Stimulated activated CD8-positive, alpha-beta memory T cell treated with anti-CD3 and anti-CD28 coated beads, Interleukin-12 subunit alpha, Interleukin-12 subunit beta, amount 100 ng/mL, for 24 hours (primary cell): ENCODE results near the gene SLC25A22.
A peak's percentile ranks its signal among the peaks of the same experiment; 100 is the strongest.

Source experiments
- DNase-seq: peaks from one replicate; pipeline ENCODE4 v3.0.0-alpha.2; 2020; ENCODE audit errors: extremely low read depth

SLC25A22 gene

DNA sequence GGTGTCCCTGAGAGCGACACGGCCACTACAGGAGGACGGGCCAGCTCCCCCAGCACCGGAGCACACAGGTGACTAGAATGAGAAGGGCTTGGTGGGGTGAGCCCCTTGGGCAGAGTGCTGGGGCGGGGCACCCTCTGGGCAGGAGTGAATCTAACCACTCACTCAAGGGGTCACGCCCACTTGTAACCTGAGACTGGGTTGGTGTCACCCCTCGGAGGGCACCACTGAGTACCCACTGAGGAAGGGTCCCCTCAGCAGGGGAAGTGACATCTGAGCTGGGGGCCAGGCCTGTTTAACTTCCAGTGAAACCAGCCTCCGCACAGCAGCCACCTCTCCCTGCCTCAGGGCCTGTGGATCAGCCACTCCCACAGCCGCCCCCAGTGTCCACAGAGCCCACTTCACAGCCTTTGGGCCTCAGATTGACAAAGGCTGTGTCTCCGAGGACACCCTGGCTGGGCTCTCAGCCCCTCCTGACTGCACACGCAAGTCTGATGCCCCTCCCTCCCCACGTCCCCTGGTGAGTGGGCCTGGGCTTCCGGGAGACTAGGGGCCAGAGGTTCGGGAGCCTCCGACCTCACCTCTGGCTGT, 26.4 kb downstream of the SLC25A22 start:
- no peak for DNase-seq

- DNase-seq: no peak
Observed at GRCh38 chr11:770642-771616, 27.2 kb downstream of the SLC25A22 start.

DNA sequence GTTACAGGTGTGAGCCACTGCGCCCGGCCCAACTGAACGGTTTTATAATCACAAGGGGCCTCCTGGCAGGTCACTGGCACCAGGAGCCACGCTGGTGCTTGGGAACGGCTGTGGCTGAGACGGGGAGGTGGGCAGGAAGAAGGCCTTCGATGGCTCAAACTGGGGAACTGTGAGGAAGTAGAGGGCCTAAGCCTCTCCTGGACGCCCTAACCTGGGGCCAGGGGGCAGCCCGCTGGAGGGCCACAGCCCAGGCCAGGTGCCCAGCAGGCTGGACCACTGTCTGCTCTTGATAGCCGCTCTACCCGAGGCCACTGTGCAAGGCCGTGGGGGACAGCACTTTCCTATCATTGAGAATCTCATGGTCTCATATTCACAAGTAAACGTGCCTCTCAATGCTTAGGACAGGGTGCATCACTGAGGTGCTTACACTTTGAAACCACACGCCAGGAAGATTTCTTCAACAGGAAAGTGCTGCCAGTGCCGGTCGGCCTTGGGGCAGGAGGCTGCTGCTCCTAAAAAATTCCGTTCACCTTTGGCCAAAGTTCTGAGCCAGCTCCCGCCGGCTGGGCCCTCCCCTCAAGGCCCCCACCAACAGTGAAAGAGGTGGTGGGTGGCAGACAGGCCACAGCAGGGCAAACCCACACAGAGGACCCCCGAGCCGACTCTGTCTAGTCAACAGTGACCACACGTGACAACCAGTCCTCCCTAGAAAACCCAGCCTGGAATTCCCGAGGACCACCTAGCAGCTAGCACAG, 28.0 kb downstream of the SLC25A22 start:
- DNase-seq: no peak

- no peak for DNase-seq
Observed at GRCh38 chr11:767238-767637, 30.8 kb downstream of the SLC25A22 start.

DNA sequence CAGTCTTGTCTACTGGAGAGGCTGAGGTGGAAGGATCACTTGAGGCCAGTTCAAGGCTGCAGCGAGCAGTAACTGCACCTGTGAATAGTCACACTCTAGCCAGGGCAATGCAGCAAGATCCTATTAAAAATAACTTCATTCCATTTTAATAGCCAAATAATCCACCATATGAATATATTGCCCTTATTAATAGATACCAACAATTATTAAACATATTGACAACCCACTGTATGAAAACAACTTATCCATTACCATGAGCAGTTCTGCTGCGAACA, 31.2 kb downstream of the SLC25A22 start:
- DNase-seq: no peak

GRCh38 chr11:766106-766935, 31.8 kb downstream of the SLC25A22 start:
- DNase-seq: no peak

DNA sequence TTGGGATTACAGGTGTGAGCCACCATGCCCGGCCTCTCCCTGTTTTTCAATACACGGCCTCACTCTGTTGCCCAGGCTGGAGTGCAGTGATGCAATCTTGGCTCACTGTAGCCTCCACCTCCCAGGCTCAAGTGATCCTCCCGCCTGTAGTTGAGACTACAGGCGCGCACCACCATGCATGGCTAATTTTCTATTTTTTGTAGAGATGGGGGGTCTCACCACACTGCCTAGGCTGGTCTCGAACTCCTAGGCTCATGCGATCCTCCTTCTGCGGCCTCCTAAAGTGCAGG, 32.3 kb downstream of the SLC25A22 start:
- no peak for DNase-seq

DNA sequence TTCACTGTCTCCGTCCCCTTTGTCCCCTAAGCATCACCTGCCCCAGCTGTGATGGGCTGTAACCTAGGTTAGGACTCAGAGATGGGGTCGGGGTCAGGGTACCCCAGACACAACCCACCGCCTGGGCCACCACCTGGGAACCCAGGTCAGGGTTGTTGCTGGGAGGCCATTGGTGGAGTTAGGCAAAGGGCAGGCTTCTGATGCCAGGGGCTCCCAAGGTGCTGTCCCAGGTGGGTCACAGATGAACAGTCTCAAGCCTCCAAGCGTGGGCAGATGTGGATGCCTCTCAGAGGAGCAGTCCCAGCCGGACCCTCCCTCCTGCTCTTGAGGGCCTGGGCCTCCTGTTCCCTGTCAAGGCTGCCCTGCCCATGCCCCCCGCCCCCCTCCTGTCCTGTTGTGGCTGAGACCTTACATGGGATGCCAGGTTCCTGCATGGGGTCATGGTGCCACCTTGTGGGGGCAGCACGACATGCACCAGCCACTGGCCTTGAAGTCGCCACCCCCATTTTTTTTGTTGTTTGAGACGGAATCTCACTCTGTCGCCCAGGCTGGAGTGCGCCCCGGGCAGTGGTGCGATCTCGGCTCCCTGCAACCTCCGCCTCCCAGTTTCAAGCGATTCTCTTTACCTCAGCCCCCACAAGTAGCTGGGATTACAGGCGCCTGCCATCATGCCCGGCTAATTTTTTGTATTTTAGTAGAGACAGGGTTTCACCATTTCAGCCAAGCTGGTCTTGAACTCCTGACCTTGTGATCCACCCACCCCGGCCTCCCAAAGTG, 32.9 kb downstream of the SLC25A22 start:
- no peak for DNase-seq

GRCh38 chr11:764322-765024, 33.6 kb downstream of the SLC25A22 start:
- no peak for DNase-seq

- DNase-seq: no peak
Observed at GRCh38 chr11:763549-764321, 34.3 kb downstream of the SLC25A22 start.

DNA sequence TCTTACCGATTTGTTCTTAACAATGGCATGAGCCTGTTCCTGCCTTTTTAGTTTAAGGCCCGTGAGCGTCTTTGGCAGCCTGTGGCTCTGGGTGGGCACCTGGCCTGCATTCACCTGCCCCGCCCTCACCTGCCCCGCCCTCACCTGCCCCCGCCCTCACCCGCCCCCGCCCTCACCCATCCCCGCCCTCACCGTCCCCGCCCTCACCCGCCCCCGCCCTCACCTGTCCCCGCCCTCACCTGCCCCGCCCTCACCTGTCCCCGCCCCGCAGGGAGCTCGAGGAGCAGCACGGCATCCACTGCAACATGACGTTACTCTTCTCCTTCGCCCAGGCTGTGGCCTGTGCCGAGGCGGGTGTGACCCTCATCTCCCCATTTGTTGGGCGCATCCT, 35.0 kb downstream of the SLC25A22 start:
- no peak for DNase-seq

DNA sequence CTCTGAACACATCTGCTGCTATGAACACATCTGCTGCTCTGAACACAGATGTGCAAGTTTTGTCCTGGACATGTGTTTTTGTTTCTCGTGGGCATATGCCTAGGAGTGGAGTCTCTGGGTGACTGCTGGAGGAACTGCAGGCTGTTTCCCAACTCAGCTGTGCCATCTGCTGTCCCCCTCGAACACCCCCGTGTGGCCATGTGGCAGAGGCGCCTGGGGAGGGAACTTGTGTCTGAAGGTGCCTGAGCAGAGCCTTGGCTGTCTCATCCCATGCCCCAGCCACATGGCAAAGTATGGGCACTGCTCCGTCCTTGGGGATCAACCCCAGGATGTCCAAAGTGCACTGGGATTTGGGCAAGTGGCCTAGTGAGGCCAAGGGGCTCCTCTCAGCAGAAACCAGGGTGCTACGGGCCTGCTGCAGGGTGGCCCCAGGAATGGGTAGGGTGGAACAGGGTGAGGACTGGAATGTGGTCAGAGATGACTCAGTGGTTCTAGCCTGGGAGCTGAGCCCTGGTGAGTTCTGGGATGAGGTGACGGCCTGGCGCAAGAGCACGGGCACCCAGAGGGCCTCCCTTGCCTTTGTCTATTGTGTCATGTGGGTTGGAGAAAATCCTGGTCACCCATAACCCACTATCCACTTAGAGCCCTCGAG, 35.5 kb downstream of the SLC25A22 start:
- no peak for DNase-seq

GRCh38 chr11:761526-762108, 36.5 kb downstream of the SLC25A22 start:
- no peak for DNase-seq

GRCh38 chr11:760236-760635, 37.8 kb downstream of the SLC25A22 start:
- no peak for DNase-seq

GRCh38 chr11:749731-750130, 48.4 kb downstream of the SLC25A22 start:
- no peak for DNase-seq

DNA sequence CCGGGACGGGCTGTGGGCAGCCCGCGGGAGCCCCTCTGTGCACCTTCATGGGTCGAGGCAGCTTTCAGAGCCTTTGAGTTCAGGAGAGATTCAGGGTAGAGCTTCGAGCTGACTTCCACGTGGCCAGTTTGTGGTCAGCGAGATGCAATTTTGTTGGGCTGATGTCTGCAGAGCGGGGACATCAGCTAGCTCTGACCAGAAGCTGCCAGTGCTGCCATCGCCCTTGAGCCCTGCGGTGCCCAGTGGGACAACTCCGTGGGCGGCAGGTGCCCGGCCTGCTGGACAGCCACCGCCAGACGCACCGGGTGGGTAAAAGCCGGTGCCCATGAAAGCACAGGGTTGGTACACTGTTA, 50.1 kb downstream of the SLC25A22 start:
- DNase-seq: no peak

DNA sequence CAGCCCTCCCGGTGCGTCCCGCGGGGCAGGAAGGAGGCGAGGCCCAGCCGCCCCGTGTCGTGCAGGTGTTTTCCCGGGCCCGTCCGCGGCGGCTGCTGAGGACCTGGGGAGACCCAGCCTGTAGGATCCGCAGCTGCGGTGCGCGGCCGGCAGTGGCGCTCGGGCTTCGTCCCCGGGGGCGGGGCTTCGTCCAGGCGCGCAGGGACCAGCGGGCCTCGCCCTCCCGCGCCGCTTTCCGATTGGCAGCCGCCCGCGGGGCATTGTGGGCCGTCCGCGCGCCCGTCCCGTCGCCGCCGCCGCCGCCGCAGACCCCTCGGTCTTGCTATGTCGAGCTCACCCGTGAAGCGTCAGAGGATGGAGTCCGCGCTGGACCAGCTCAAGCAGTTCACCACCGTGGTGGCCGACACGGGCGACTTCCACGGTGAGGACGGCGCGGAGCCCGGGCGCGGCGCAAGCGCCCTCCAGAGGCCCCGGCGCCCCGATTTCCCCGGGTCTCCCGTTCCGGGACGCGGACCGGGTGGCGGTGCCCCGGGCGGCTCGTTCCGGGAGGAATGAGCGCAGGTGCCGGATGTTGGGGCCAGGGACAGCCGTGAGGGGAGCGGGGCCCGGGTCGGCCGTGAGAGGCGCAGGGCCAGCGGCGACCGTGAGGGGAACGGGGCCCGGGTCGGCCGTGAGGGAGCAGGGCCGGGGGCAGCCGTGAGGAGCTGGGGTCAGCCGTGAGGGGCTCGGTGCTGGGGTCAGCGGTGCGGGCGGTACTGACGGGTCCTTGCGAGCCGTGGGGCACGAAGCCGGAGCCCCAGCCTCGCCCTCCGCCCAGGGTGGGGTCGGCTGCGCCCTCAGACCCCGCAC, 50.7 kb downstream of the SLC25A22 start, which contains the start of gene TALDO1:
Gene TALDO1 (plus strand): TSS at position 307 of the 849 bp plus-strand sequence. CDS start 18 bp downstream, at position 325.
- peak; percentile 61 for DNase-seq
